ENCODE results near the gene LDB1. TPM values are rescaled to one million over a fixed set of nuclear protein-coding genes. Genes with fewer than 3 reads are reported as not detected.

The LDB1 gene
- total and polyA plus RNA-seq, 2 donors (not counting 3 experiments of a cell fraction or from before 2014, with no cell fraction given) = 65.7 to 137 TPM

GRCh38 chr10:102085336-102085735 is 34.8 kb downstream of the LDB1 start:
- H3K27me3 ChIP-seq (ENCODE audit: control insufficient read depth in 2 of 2, insufficient read depth in 2 of 2, low read length in 2 of 2) = no peaks in the 10 kb centered on the region
- TF ChIP-seq, protein P1, sequence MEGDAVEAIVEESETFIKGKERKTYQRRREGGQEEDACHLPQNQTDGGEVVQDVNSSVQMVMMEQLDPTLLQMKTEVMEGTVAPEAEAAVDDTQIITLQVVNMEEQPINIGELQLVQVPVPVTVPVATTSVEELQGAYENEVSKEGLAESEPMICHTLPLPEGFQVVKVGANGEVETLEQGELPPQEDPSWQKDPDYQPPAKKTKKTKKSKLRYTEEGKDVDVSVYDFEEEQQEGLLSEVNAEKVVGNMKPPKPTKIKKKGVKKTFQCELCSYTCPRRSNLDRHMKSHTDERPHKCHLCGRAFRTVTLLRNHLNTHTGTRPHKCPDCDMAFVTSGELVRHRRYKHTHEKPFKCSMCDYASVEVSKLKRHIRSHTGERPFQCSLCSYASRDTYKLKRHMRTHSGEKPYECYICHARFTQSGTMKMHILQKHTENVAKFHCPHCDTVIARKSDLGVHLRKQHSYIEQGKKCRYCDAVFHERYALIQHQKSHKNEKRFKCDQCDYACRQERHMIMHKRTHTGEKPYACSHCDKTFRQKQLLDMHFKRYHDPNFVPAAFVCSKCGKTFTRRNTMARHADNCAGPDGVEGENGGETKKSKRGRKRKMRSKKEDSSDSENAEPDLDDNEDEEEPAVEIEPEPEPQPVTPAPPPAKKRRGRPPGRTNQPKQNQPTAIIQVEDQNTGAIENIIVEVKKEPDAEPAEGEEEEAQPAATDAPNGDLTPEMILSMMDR (IDR thresholded peaks at IDR 0.05; ENCODE audit: extremely low read depth in 1 of 2, insufficient read depth in 1 of 2, low read depth in 1 of 2, low read length in 2 of 2) = no peak
- TF ChIP-seq MAX (IDR thresholded peaks at IDR 0.05; ENCODE audit: insufficient read depth, insufficient read length) = no peak
- no peak for TF ChIP-seq POLR2A (IDR thresholded peaks at IDR 0.05; ENCODE audit: low read depth, low read length)
- TF ChIP-seq JUN (IDR thresholded peaks at IDR 0.05; ENCODE audit: borderline replicate concordance, insufficient read depth, insufficient read length, low read depth) = no peak
- no peak for TF ChIP-seq MYC (IDR thresholded peaks at IDR 0.05; ENCODE audit: low read depth, low read length)
- no peak for TF ChIP-seq POLR2AphosphoS5 (IDR thresholded peaks at IDR 0.05; ENCODE audit: insufficient read depth, low read depth, low read length)
- TF ChIP-seq FOS (IDR thresholded peaks at IDR 0.05; ENCODE audit: borderline replicate concordance, insufficient read depth, low read length) = no peak
- no peak for TF ChIP-seq GATA2 (IDR thresholded peaks at IDR 0.05; ENCODE audit: insufficient read depth, insufficient read length, low read depth, low read length)
- no peak for TF ChIP-seq EZH2 (IDR thresholded peaks at IDR 0.05; ENCODE audit: borderline replicate concordance, low read depth, low read length, severe bottlenecking)
- BruUV-seq (replicated peaks) = no TSS peak
- DNase-seq (ENCODE audit: low read depth, low spot score) (no peak), FAIRE-seq (no peak)
- POLR2A ChIA-PET = no interaction called here
- CTCF ChIA-PET = no interaction called here
- H3K9ac ChIP-seq (replicated peaks; ENCODE audit: extremely low read depth, insufficient read depth, low read length) = no peak overlapping the region
- no peaks in the 10 kb centered on the region for H3K79me2 ChIP-seq (ENCODE audit: control insufficient read depth, insufficient read depth, low read length)
- H4K20me1 ChIP-seq (replicated peaks; ENCODE audit: control insufficient read depth, extremely low read depth, insufficient read depth, low read length) = no peaks in the 10 kb centered on the region
- intact Hi-C loops (cut with micrococcal nuclease) (no loop called here), dilution Hi-C loops (cut with MboI; ENCODE audit: extremely low pct_ligation_motif_present, low sequenced_read_pairs) (no loop called here)
- no peaks in the 10 kb centered on the region for H3K36me3 ChIP-seq (ENCODE audit: control insufficient read depth in 2 of 2, extremely low read depth in 1 of 2, insufficient read depth in 2 of 2, low read length in 2 of 2)
- H3K4me1 ChIP-seq (ENCODE audit: control insufficient read depth, extremely low read depth, insufficient read depth, low read length) = no peaks in the 10 kb centered on the region
- H3K4me2 ChIP-seq (ENCODE audit: insufficient read depth, low read length) = no peak overlapping the region
- H3K9me1 ChIP-seq (replicated peaks; ENCODE audit: control insufficient read depth, extremely low read depth, insufficient read depth, low read length) = no peaks in the 10 kb centered on the region
- H3K27ac ChIP-seq (ENCODE audit: insufficient read depth, low read depth, low read length) = no peak overlapping the region
- H2AFZ ChIP-seq (ENCODE audit: low read depth, low read length) = no peak overlapping the region
- H3K9me3 ChIP-seq (replicated peaks; ENCODE audit: control insufficient read depth, insufficient read depth, low read length) = no peaks in the 10 kb centered on the region
- H3K4me3 ChIP-seq (replicated peaks in 1 of 3; ENCODE audit: insufficient read depth in 1 of 3, low read depth in 1 of 3, low read length in 3 of 3) = no peak overlapping the region

Data from endothelial cell of umbilical vein (primary cell).